SKM-1 treated with dmso at 0.1 percent for 144 hours (cell line): ENCODE data around the gene RPS27L.

Source experiments
- DNase-seq: peaks from one replicate; lab custom pipeline; 2025; ENCODE audit not compliant: unreplicated experiment; lab: John Stamatoyannopoulos, UW

RPS27L gene

DNA sequence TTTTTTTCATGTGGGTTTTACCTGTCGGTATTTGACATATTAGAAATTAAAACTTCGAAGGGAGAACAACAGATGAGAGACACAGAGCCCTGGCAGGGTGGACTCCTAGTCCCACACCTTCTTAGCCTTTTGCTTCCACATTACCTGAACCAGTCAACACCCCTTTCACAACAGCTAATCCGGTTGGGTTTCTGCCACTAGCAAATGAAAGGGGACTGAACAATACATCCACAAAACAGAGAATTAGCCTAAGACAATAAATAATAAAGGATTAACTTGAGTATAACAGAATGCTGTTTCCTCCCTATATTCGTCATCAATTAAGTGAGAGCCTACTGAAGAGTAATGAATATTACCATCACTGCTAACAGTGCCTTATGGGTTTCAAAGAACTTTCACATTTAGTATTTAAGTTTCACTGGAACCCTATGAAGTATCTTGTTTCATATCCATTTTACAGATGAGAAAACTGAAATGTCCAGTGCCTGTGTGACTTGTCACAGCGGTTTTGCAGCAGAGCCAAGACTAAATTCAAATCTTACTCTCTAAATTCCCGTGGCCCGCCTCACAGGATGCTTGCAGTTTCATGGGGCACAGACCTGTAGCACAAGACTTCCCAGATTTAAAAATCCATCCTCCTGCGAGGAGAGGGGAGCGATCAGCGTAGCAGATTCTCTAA, 31.1 kb upstream of the RPS27L start:
- no peak for DNase-seq

DNA sequence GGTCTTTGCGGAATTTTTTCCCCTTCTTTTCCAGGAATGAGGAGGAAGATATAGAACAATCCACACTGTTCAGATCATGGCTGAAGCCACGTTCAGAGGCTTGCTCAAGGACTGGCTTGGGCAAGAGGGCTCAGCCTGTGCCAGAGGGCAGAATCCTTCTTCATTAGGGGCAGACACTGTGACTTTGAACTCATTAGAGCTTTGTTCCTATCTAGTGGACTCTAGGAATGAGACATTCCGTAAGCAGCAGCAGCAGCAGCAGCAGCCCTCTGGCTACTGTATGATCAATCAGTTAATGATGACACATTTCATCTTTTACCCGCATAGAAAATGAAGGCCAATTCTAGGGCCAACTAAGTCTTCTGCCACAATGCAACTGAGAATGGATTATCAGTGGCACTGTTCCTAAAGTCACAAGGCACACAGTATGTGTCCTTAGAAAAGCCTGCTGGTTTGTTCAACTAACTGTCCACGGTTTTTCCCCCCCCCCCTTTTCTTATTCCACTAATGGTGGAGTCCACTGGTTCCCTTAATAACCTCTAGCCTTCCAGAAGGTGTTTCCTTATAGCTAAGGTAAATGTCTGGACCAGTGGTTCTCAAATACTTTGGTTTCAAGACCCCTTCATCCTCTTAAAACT, 30.4 kb upstream of the RPS27L start:
- DNase-seq = no peak

DNA sequence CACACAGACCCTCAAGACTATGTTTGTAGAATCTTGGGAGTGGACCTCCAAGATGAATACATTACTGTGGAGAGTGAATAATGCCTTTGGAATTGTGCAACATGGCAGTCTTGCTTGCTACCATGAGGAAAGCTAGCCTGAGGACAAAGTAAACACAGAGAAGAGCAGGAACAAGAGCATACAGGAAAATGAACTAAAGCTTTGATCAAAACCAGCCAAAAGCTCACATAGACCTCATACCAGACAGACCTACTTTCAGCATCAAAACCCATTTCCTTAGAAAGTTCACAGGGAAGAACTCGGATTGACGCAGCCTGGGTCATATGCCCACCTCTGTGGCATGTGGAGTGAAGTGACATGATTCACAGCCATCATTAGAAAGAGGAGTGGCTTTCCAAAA, 28.8 kb upstream of the RPS27L start:
- no peak for DNase-seq

DNA sequence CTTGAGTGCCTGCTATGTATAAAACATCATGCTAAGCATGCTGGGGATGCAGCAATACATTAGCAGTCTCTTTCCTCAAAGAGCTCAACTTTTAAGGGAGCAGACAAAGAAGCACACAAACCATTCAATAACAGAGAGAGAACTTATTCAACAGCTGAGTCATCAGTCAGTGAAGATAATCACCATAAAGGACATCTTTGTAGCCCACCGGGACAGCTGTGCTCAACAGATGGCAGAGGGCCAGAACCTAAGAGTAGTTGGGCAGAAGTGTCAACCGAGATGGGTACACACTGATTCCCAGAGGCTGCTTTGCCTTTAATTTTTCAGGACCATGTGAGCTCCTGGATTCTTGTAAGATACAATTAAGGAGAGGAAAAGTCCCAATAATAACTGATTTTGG, 27.9 kb upstream of the RPS27L start:
- no peak for DNase-seq

DNA sequence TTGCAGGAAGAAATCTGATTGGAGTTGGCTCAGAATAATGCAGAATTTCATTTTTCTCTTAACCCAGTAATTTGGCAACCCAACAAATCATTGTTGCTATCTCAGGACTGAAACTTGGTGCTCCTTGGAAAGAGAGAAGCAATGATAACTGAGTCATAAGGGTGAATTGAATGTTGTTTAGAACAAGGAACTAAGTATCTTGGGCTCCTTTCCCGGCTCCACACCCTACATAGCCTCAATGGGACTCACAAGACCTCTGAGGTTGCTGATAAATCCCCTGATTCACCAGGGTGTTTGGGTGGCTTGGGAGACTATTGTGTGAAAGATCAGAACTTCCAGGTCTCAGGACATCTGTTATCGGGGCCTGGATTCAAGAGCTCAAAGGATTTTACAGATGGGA, 24.4 kb upstream of the RPS27L start:
- no peak for DNase-seq

DNA sequence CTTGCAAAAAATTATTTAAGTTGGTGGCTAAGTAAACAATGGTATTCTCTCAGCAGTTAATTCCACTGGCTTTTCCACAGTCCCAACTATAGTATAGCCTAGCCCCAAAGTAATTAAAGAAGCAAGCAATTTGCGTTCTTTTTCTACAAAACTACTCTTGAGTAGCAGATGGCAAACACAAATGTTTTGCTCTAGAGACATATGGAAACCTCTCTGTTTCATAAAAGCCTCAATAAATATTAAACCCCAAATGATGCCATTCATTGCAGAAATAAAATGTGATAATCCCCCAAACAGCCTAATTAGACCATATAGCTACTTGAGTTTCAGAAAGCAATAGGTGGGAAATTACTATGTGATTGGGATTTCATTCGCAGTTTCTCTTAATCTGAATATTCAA, 23.5 kb upstream of the RPS27L start:
- no peak for DNase-seq

DNA sequence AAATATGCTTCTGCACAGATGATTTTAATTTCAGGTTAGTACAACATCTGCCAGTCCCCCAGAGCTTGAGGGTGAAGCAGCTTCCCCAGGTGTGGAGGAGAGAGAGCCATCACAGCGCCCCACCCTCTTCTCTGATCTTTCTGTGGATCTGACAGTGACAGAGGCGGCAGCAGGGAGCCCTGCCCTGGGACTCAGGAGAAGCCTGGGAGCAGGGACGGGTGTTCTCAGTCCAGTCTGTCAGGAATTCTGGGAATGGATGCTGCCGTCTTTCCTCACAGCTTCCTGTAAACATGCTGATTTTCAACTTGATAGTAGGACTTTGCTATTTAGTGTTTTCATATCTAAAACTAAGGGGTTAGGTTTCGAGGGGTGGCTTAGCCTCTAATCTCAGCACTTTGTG, 20.8 kb upstream of the RPS27L start:
- no peak for DNase-seq

DNA sequence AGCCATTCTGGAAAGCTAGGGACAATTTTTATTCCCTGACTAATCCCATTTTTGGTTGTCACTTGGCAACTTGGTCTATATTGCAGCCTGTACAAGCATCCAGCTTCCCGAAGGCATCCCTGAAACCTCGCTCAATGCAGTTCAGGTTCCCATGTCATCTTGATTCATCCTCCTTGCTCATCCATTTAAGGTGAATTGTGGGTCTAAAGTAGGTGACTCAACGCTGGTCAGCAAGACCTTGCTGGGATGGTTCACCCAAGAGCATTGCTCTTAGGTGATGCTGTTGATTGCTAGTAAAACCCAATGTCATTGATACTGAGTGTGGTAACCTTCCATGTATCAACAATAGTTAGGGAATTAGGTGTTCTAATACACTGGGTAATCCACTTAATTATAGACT, 19.0 kb upstream of the RPS27L start:
- DNase-seq = no peak

DNA sequence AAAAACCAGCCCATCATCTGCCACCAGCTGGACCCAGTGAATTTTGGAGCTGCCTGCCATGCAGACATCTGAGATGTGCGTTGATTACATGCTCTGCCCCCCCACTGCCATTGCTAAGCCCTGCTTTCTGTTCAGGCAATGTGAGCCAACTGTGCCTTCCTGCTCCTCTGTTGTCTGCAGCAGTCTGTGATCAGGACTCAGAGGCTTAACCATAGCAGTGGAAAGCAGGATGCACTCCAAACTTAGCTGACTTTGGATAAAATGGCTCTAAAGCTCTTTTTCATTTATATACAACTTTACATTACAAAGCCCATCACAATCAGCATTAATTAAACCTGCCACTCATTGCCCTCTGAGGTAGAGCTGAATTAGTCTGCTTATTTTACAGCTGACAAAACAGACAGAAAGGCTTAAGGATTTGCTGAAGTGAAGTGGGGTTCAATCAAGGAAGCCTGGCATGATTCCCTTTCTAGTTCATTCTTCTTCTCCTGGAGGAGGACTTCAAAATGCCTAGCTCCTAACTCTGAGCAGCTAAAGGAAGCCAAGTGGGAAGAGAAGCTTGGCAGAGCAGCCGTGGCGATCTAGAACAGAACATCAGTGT, 15.7 kb upstream of the RPS27L start:
- no peak for DNase-seq

DNA sequence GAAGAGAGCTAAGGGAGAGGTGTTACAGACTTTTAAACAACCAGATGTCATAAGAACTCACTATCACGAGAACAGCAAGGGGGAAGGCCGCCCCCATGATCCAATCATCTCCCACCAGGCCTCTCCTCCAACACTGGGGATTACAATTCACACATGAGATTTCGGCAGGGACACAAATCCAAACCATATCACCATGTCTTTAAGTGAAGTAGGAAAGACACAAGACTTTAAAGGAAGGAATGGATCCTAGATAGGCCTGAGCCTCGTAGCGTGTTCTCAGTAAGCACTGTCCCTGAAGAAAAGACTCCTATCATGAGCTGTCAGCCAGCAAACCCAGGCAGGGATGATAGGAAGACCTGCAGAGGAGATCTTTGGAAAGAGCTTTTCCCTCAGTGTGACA, 15.1 kb upstream of the RPS27L start:
- no peak for DNase-seq

DNA sequence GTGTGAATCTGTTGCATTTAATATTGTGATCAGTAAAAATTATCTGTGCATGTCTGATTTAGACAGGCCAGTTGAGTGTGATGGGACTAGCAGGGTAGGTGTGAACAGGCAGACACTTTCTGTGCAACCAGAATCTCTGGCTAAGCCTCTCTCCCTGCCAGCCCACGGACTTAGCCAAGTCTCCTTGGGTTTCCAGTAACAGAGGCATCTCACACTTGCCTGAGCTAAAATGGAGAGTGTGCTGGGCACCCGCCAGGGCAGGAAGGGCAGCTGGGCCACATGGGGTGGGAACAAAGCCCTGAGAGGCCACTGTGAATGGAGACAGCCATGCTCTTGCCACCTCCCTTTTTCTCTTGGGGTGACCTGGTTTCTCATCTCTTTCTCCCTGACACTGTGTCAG, 12.5 kb upstream of the RPS27L start:
- no peak for DNase-seq

DNA sequence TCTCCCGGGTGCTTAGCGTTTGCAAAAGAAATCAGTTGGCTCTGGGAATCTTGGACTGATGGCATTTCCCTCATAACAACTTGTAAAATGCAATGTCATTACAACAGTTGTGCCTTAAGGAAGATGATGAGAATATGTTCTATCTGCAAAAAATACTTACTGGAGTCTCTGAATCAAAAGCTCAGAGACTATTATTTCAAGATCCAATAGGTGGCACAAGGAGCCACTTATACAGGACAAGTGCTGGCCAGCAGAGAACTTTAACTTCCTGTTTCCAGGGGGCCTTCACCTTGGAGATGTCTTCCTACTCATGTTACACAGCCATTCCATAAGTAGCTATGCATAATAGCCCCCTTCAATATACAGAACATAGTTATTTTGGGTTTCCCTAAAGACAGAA, 8.9 kb upstream of the RPS27L start:
- peak; percentile 43 for DNase-seq

DNA sequence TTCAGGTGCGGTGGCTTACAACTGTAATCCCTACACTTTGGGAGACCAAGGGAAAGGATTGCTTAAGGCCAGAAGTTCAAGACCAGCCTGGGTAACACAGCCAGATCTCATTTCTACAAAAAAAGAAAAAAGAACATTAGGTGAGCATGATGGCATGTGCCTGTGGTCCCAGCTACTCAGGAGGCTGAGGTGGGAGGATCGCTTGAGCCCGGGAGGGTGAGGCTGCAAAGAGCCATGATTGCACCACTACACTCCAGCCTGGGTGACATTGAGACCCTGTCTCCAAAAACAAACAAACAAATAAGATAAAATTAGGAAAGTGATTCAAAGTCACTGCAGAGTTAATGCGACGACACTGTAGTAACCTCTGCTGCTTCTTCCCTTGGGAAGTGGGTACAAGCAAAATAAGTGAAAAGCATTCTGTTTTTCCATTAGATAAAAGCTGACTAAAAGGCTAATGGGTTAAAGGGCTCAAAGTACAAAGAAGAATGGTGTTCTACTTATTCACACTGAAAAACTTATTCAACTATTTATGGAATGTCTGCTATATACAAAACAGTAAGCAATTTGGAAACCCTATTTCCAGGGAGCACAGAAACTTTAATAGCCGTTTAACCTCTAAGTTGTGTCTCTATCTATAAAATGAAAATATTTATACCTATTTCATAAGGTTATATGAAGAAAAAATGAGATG, 8.0 kb upstream of the RPS27L start:
- DNase-seq = no peak

DNA sequence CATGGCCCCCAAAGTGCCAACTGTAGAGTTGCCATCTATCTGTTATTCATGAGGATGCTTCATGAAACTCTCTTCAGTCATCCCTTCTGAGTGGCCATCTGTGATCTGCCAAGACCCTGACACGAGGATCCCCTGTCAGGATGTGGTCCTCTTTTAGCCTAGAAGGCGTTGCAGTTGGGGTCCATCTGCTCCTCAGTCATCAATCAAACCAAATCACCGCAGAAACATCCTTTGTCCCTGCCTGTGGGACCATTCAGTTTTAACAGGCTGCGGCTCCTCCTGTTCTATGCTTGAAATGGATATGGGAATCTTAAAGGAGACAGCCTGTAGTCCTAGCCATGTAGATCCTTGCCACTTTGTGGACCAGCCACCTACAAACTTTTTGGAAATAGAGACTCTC, 5.9 kb upstream of the RPS27L start:
- no peak for DNase-seq

DNA sequence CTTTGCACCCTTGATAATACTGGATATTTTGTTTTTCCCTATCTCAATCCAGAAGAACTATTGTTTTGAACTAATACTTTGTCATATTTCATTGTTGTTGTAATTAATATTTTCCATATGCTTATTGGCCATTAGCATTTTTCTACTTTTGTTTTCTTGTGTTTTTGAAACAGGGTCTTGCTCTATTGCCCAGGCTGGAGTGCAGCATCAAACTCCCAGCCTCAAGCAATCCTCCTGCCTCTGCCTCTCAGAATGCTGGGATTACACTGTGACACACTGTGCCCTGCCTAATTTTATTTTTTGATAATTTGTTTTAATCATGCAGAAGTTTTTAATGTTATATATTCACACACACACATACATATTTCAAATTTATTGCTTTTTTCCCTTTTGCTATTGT, 3.4 kb upstream of the RPS27L start:
- DNase-seq = no peak

DNA sequence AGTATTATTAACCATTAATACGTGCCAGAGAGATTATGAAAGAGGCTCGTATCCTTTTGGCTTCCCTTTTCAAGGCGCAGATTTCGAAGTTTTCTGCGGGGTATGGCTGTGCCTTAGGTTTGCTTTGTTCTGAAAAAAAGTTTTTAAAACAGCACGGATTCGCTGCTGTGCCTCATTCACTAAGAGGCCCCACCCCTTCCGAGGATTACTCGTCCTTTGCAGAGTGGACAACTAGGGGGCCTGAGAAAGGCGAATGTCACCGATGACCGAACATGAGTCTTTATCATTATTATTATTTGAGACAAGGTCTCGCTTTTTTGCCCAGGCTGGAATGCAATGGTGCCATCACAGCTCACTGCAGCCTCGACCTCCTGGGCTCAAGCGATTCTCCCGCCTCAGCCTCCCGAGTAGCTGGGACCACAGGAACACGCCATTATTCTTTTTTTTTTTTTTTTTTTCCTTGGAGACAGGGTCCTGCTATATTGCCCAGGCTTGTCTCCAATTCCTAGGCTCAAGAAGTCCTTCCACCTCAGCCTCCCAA, 684 bp upstream of the RPS27L start:
- DNase-seq = no peak

DNA sequence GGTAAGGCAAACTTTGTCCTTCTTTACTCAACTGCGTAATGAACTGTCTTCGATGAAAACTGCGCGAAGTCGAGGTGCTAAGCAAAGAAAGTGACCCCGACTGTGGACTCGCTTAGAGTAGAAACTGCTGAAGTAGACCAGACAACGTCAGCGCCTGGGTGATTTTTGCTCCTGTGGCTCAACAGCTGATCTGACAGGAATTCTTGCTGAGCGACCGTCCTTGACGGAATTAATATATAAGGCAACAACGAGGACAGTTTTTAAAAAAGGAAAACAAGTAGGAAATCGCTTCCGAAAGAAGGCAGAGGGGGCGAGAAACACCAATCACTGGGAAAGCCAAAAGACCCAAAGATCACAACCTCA, 541 bp downstream of the RPS27L start:
- peak; percentile 8 for DNase-seq

DNA sequence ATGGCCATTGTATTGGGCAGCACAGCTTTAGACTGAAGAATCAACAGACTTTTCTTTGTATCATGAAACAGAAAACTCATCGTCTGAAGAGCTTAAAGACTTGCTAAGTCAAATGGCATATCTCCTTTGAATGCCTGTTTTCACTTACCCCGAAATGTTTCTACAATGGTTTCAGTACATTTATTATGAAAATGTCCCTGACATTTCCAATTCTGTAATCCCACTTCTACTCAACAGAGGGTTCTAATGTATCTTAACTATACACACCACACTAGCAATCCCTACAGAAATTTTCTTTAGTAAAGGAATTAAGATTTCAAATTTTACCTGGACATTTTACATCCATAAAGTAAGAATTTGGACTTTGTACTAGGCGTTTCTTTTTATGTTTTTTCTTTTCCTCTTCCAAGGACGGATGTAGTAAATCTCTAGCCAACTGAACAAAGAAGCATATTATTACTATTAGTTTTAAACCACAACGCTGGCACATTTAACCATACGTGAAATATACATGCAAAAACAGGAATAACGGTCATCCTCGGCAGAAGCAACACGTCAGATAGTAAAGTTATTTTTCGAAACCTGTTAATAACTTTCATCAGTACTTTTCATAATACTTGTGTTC, 1.1 kb downstream of the RPS27L start:
- DNase-seq = no peak

DNA sequence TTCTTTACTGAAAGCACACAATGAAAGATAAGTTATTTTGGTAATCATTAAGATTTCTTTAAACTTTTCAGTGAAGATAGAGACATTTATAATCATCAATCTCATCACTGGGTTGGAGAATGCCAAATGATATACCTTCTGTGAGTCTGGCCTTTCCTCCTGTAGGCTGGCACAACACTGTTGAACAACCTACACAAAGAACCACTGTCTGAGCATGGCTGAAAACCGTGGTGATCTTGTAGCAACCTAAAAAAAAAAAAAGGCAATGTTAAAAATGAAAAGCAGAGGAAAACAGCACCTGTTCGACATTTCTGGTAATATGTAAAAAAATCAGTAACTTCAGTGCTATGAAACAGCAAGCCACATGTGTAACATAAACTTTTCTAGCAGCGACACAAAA, 1.8 kb downstream of the RPS27L start:
- no peak for DNase-seq

DNA sequence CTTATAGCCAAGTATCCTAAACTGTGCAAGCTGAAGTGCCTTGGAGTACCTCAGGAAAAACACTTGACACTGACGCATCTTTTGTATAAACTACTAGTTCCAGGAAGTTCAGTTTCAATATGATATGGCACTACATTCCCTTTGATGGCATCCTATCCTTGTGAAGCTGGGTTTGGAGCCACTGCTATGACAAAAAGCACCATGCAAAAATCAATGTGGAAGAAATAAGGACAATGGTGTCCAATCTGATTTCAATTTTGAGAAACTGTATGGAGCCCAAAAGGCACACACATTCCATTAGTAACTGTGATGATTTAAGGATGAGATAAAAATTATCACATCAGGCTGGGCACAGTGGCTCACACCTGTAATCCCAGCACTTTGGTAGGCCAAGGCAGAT, 5.6 kb downstream of the RPS27L start:
- no peak for DNase-seq

DNA sequence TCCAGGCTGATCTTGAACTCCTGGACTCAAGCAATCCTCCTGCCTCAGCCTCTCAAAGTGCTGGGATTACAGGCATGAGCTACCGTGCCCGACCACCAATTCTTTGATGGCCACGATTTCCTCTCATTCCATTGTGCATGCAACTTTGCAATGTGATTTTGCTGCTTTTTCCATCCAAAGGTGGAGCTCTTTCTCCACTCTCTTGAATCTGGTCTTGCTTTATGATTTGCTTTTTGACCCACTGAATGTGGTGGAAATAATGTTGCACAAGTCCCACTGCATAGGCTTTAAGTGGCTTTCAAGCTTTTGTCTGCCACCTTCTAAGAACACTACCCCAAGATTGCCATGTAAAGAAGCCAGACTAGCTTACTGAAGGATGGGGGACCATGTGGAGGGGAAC, 10.6 kb downstream of the RPS27L start:
- no peak for DNase-seq

DNA sequence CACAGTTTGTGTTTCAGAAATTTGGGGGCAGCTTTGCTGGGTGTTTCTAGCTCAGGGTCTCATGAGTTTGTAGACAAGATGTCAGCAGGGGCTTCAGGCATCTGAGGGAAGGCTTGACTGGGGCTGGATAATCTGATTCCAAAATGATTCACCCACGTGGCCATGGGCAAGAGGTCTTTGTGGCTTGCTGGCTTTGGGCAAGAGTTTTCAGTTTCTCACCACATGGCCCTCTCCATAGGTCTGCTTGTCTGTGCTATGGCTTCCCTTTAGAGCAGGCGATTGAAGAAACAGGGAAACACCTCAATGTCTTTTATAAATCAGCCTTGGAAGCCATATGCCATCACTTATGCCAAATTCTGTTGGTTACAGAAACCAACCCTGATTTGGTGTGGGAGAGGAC, 11.9 kb downstream of the RPS27L start:
- DNase-seq = no peak
